Caco-2 (cell line): ENCODE measurements around the gene BICRAL. TPM values are rescaled to one million over a fixed set of nuclear protein-coding genes. Genes with fewer than 3 reads are reported as not detected.

Source experiments
- BruUV-seq: library from RNA; stranded (reverse); fragments of 400-500 nt; replicated peaks from 2 replicates; lab custom pipeline; 2021; lab: Mats Ljungman, UMichigan
- CTCF ChIA-PET: fragments of 300-600 bp; sonication (Branson Sonifier 250); formaldehyde crosslinking; loops from one replicate; lab custom pipeline; 2022; ENCODE audit warnings: antibody characterized with exemption; lab: Charles Lee
- POLR2A ChIA-PET: fragments of 300-600 bp; sonication (Branson Sonifier 250); formaldehyde crosslinking; loops from one replicate; lab custom pipeline; 2022; ENCODE audit warnings: antibody characterized with exemption; lab: Charles Lee
- DNase-seq, 2 experiments: peaks; one replicate each; pipeline versions ENCODE4 v3.0.0 to v3.0.0-alpha.2; 2020 to 2022
- H3K27me3 ChIP-seq: replicated peaks from 2 replicates; pipeline ENCODE4 v1.6.0; 2011; ENCODE audit warnings: low read length; ENCODE audit not compliant: control insufficient read depth, insufficient read depth
- H3K36me3 ChIP-seq: 2 replicates; pipeline ENCODE4 v1.5.1; 2011; ENCODE audit warnings: low read length; ENCODE audit not compliant: control insufficient read depth, insufficient read depth
- H3K4me1 ChIP-seq: fragments of 250-450 bp; sonication (Bioruptor Pico); 2 replicates; pipeline ENCODE4 v1.5.1; 2020; ENCODE audit warnings: mild to moderate bottlenecking
- H3K4me3 ChIP-seq: 2 replicates; pipeline ENCODE4 v1.5.1; 2011; ENCODE audit warnings: low read depth, mild to moderate bottlenecking, control low read depth, low read length
- H3K9me3 ChIP-seq: fragments of 250-450 bp; sonication (Bioruptor Pico); 2 replicates; pipeline ENCODE4 v1.5.1; 2020; ENCODE audit warnings: mild to moderate bottlenecking, moderate library complexity
- H3K27ac Mint-ChIP-seq: one replicate; pipeline ENCODE4 v1.8.0; 2022; ENCODE audit warnings: mixed read lengths; ENCODE audit not compliant: unreplicated experiment
- H3K27me3 Mint-ChIP-seq: one replicate; pipeline ENCODE4 v1.8.0; 2022; ENCODE audit warnings: mixed read lengths; ENCODE audit not compliant: insufficient read depth, unreplicated experiment
- H3K36me3 Mint-ChIP-seq: one replicate; pipeline ENCODE4 v1.8.0; 2022; ENCODE audit warnings: mild to moderate bottlenecking, mixed read lengths; ENCODE audit not compliant: insufficient read depth, unreplicated experiment
- H3K4me1 Mint-ChIP-seq: one replicate; pipeline ENCODE4 v1.8.0; 2022; ENCODE audit warnings: low read depth, mixed read lengths; ENCODE audit not compliant: unreplicated experiment
- H3K4me3 Mint-ChIP-seq: one replicate; pipeline ENCODE4 v1.8.0; 2022; ENCODE audit warnings: mild to moderate bottlenecking, moderate library complexity, mixed read lengths; ENCODE audit not compliant: unreplicated experiment
- H3K9me3 Mint-ChIP-seq: one replicate; pipeline ENCODE4 v1.8.0; 2022; ENCODE audit warnings: mixed read lengths; ENCODE audit not compliant: unreplicated experiment
- intact Hi-C: fragments of 100-400 bp; cut with micrococcal nuclease; formaldehyde crosslinking; loops from one replicate; pipeline ENCODE4 v1.10.0; 2022; ENCODE audit not compliant: unreplicated experiment
- total RNA-seq: library from RNA; stranded (reverse); gene quantifications from 2 replicates; pipeline ENCODE4 v1.2.3, GENCODE V29; 2022
- TF ChIP-seq, protein P1 (sequence below), 2 experiments: fragments of 200-600 bp in 1 of 2; IDR thresholded peaks; 1 replicate in 1 of 2; 2 replicates in 1 of 2; pipeline versions ENCODE4 v1.5.1 to v1.8.0; 2011 to 2022; ENCODE audit warnings: antibody characterized with exemption in 1 of 2, control low read depth in 1 of 2, inconsistent platforms in 1 of 2, low read depth in 1 of 2, low read length in 1 of 2, mild to moderate bottlenecking in 1 of 2, moderate library complexity in 1 of 2; ENCODE audit not compliant: insufficient read depth in 1 of 2, severe bottlenecking in 1 of 2, unreplicated experiment in 1 of 2

BICRAL gene
- total RNA-seq, 1 experiment from 2014 or later: 5.3 TPM

- Histone ChIP-seq H3K27me3 (no peaks in the 10 kb centered on the region), H3K4me1 (no peaks in the 10 kb centered on the region), H3K9me3 (no peaks in the 10 kb centered on the region), H3K4me3 (no peak overlapping the region), H3K36me3 (no peaks in the 10 kb centered on the region)
- Mint-ChIP-seq H3K27ac (no peak overlapping the region), H3K4me1 (no peaks in the 10 kb centered on the region), H3K36me3 (no peaks in the 10 kb centered on the region), H3K9me3 (no peaks in the 10 kb centered on the region), H3K27me3 (no peaks in the 10 kb centered on the region), H3K4me3 (no peak overlapping the region)
- TF ChIP-seq, protein P1, sequence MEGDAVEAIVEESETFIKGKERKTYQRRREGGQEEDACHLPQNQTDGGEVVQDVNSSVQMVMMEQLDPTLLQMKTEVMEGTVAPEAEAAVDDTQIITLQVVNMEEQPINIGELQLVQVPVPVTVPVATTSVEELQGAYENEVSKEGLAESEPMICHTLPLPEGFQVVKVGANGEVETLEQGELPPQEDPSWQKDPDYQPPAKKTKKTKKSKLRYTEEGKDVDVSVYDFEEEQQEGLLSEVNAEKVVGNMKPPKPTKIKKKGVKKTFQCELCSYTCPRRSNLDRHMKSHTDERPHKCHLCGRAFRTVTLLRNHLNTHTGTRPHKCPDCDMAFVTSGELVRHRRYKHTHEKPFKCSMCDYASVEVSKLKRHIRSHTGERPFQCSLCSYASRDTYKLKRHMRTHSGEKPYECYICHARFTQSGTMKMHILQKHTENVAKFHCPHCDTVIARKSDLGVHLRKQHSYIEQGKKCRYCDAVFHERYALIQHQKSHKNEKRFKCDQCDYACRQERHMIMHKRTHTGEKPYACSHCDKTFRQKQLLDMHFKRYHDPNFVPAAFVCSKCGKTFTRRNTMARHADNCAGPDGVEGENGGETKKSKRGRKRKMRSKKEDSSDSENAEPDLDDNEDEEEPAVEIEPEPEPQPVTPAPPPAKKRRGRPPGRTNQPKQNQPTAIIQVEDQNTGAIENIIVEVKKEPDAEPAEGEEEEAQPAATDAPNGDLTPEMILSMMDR (IDR thresholded peaks at IDR 0.05; ENCODE audit: insufficient read depth in 1 of 2, low read depth in 1 of 2, low read length in 1 of 2, severe bottlenecking in 1 of 2, unreplicated experiment in 1 of 2): no peak
- CTCF ChIA-PET: no interaction called here
- BruUV-seq: no TSS peak
- no peak for DNase-seq
- POLR2A ChIA-PET: no interaction called here
- intact Hi-C loops: no loop called here
Observed at GRCh38 chr6:42754759-42755158, 27.1 kb upstream of the BICRAL start.

DNA sequence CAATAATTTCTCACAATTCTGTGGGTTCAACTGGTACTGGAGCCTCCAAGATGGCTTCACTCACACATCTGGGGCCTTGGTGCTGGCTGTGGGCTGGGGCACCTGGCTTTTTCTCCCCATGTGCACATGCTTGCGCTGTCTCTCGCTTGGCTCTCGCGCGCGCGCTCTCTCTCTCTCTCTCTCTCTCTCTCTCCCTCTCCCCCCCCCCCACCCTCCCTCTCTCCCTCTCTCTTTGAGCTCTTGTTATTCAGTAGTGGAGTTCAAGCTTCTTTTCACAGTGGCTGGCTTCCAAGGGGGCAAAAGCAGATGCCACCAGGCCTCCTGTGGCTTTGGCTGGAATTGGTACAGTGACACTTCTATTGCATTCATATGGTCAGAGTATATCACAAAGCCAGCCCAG lies 25.1 kb upstream of the BICRAL start:
- Mint-ChIP-seq H3K27ac (no peak overlapping the region), H3K4me3 (no peak overlapping the region), H3K9me3 (no peaks in the 10 kb centered on the region), H3K27me3 (no peaks in the 10 kb centered on the region), H3K36me3 (no peaks in the 10 kb centered on the region), H3K4me1 (no peaks in the 10 kb centered on the region)
- Histone ChIP-seq H3K4me3 (no peak overlapping the region), H3K27me3 (no peaks in the 10 kb centered on the region), H3K9me3 (no peaks in the 10 kb centered on the region), H3K36me3 (no peaks in the 10 kb centered on the region), H3K4me1 (no peaks in the 10 kb centered on the region)
- POLR2A ChIA-PET: interaction anchor here (0.9 kb wide), 1 partner anchor 11 kb away, joined by 4 read pairs; the partner anchor contains the start of gene TBCC
- CTCF ChIA-PET: no interaction called here
- TF ChIP-seq, protein P1 (IDR thresholded peaks at IDR 0.05; ENCODE audit: insufficient read depth in 1 of 2, low read depth in 1 of 2, low read length in 1 of 2, severe bottlenecking in 1 of 2, unreplicated experiment in 1 of 2): no peak
- no peak for DNase-seq
- no TSS peak for BruUV-seq
- intact Hi-C loops: no loop called here

GRCh38 chr6:42758756-42759430 lies 23.0 kb upstream of the BICRAL start:
- Mint-ChIP-seq H3K36me3 (no peaks in the 10 kb centered on the region), H3K9me3 (no peaks in the 10 kb centered on the region), H3K4me3 (no peak overlapping the region), H3K4me1 (peaks cover 6% of the 10 kb centered on the region), H3K27me3 (no peaks in the 10 kb centered on the region), H3K27ac (no peak overlapping the region)
- ChIA-PET CTCF (no interaction called here), POLR2A (no interaction called here)
- H3K4me1 ChIP-seq: peaks cover 15% of the 10 kb centered on the region
- intact Hi-C loops: no loop called here
- no peak overlapping the region for H3K4me3 ChIP-seq
- no peaks in the 10 kb centered on the region for H3K9me3 ChIP-seq
- no peaks in the 10 kb centered on the region for H3K27me3 ChIP-seq
- no TSS peak for BruUV-seq
- no peaks in the 10 kb centered on the region for H3K36me3 ChIP-seq
- no peak for DNase-seq
- TF ChIP-seq, protein P1 (IDR thresholded peaks at IDR 0.05; ENCODE audit: insufficient read depth in 1 of 2, low read depth in 1 of 2, low read length in 1 of 2, severe bottlenecking in 1 of 2, unreplicated experiment in 1 of 2): no peak
